GM19043 (cell line): ENCODE data around the gene HAPLN1.

Experiments
- ATAC-seq: cut with Tn5 transposase; IDR thresholded peaks from one replicate; pipeline ENCODE4 v1.9.1; 2021; ENCODE audit warnings: low read depth; ENCODE audit not compliant: unreplicated experiment

The HAPLN1 gene

DNA sequence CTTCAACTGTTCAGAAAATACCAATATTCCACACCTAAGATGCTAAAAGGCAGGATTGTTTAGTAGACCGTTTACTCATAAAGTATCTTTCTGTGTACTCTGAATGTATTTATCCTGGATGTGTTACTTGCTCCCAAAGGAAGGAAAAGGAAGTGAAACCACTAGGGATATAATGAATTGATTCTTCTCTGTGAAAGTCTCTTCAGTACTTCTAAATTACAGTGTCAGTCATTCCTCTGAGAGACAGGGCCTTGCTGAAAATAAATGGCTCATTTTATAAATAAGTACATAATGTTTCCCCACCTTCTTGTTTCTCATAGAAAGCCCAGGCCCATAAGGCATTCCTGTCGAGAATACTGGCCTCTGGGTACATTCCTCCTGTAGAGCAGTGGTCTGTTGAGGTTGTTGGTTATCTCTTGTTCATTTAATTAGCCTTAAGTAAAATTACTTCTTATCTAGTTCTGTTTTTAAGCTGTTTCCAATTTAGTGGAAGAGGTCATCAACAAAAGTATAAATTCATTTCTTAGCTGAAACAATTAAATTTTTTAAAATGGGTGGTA, 1.6 kb downstream of the HAPLN1 start:
- no peak for ATAC-seq

DNA sequence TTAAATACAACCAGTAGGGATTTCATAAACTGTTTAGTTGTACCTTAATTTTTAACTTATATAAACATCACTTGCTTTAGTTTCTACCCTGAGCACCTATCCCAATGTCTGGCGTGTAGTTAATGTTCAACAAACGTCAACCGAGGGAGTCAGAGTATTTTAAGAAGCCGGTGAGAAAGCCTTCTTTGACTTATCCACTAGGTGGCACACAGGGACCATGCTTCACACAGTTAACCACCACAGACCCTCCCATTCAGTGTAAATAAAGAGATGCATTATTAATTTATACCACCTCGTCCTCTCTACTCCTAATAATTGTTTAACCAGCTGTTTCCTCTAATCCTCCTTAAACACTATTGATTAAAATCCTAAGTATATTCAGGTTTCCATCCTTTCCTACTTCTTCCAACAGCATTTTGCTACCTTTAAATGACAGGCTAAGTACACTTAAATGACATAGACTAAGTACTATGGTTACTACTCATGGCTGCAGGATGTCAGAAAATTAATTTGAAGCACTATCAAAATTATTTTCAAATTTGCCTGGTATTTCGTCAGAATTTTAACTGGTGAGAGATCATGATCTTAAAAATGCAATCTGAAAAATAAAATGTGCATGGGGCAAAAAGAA, 2.3 kb downstream of the HAPLN1 start:
- no peak for ATAC-seq

DNA sequence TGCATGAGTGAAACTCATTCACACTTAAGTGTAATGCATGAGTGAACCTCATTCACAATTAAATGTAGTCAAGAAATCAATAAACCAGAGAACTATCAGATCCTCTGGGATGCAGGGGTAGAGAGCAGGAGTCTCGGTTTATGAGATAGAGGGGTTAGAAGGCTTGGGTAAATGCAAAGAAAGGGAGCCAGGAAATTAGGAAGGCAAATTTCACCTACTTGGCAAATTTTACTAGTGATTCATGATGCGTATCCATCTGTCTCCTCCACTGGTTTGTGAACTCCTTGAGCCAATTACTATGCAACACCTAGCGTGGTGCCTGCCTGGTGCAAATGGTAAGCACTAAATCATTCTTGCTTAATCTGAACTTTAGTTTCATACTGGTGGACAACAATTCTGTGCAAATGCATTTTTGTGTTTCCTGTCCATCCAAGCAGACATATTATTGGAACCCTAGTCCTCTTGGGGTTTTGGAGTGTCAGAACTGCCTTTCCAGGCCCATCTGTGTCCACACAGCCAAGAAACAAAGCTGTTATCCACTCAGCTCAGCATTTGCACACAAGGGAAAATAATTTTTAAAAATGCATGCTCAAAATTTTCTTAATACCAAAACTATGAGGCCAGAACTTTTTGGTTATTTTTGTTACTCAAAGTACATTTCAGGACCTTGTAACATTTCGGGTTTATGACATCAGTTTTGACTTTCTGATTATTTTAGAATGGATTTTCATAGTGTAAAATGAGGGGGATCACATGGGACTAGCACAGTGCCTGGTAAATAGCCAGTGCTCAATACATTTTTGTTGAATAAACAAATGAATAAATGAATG, 5.2 kb downstream of the HAPLN1 start:
- no peak for ATAC-seq

DNA sequence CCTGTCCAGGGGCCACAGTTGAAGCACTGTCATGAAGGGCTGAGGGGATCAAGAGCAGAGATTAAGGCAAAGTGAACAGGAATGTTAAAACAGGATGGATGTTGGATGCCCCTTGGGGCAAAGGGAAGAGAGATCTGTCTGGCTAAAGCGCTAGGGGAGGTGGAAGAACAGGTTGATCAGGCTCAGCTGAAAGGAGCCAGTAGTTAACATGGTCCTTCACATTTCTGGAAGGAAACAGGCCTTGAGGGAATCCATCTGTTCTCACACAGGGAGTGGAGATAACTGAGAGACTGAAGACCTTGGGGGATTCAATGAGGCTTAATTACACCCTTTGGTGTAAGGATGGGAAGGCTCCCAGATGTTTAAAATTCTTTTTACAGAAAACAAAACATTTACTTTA, 5.8 kb downstream of the HAPLN1 start:
- ATAC-seq = no peak

DNA sequence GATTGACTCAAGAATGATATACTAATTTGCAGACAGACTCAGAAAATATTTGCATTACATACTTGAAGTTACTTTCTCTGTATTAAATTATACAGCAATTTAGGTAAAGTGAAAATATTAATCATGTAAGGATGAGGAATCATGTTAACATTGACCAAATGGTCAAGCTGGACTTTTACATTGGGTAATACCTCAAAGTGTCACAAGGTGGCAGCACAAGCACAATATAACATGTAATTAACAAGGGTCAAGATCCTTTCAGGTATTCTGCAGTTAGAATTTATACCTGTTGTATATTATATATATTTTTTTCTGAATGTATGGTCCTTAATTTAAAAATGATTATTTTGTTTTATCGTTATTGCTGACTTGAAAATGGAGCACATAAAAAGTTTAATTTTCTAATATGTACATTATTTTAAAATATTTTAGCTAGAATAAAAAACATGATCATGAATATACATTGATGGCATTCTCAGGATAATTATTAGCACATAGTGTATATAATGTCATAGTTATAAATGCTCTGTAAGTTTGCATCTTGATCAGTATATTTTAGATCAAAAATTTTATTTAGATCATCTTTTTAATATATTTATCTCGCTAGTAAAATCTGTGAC, 8.6 kb downstream of the HAPLN1 start:
- ATAC-seq = peak; percentile 67

DNA sequence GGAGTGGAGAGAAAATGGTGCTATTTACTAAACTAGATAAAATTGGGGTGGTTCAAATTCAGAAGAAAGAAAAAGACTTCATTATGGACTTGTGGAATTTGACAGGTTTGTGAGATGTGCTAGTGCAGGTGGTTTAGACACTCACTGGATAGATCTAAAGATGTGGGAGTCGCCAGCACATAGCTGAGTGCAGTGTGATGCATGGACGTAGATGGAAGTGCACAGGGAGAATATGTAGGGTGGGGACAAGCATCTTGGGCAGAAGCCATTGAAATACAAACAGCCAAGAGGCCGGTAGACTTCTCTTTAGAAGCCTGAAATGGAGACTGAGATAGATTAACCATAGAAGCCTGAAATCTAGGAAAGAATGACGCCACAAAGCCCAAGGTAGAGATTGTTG, 10.7 kb downstream of the HAPLN1 start:
- ATAC-seq = no peak

DNA sequence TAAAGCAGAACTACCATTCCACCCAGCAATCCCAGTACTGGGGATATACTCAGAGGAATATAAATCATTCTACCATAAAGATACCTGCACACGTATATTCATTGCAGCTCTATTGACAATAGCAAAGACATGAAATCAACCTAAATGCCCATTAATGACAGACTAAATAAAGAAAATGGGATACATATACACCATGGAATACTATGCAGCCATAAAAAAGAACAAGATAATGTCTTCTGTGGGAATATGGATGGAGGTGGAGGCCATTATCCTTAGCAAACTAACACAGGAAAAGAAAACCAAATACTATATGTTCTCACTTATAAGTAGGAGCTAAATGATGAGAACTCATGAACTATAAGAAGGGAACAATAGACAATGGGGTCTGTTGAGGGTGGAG, 12.5 kb downstream of the HAPLN1 start:
- no peak for ATAC-seq

DNA sequence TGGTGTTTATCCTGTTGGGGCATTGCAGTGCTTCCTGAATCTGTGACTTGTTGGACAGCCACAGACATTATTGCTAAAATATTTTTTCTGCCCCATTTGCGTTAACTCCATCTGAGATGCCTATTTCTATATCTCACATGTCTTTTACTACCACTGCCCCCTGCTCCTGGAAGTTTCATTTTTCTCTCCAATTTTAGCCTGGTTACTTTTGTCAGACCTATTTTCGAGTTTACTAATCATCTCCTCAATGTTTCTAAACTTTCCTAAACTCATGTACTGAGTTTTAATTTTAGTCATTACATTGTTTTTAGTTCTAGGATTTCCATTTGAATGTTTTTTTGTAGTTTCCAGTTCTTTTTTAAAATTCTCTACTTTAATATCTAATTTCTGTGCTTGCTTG, 17.6 kb downstream of the HAPLN1 start:
- no peak for ATAC-seq

DNA sequence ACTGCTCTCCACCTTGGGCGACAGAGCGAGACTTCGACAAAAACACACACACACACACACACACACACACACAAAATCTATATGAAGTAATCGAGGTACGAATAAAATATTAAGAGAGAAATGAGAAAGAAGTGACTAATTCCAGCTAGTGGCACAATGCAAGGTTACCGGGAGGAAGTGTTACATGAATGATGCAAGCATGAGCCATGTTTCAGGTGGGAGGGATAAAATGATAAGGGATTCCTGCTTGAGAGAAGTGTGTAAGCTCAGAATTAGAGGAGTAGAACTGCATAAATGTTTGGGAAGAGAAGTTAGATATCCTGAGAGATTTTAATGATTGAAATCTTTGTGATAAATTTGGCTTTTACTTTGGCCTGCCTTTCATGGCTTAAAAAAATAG, 18.8 kb downstream of the HAPLN1 start:
- no peak for ATAC-seq

DNA sequence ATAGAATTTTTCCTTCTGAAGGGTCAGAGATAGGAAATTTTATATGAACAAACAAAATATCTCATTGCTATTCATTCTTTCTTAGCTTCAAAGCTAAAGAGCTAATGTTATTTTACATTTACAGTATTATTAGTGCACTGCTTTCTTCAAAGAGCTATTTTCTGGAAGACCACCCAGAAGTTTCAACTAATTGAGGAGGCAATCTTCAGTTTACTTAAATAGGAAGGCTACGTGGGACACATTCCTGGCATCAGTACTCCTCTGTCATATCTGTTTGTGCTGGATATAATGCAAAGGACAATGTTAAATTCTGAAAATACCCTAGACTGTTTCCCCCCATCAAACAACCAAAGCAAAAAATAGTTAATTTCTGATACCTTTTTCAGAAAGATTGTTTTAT, 30.8 kb downstream of the HAPLN1 start:
- no peak for ATAC-seq

DNA sequence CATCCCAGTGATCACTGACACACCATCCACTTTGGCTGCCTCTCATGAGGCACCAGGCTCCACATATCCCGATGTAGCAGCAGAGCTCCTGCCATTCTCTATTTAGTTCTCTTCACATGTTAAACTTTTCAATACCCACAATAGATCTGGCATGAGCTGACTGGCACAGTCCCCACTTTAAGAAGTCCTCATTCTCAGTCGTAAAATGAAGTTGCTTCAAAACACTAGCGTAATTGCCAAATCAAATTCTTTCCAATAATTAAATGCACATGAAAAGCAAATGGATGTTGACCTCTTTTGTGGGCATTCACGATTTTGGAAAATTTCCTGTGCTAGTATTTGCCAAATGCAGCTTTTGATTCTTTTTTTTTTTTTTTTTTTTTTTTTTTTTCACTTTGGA, 32.4 kb downstream of the HAPLN1 start:
- no peak for ATAC-seq

DNA sequence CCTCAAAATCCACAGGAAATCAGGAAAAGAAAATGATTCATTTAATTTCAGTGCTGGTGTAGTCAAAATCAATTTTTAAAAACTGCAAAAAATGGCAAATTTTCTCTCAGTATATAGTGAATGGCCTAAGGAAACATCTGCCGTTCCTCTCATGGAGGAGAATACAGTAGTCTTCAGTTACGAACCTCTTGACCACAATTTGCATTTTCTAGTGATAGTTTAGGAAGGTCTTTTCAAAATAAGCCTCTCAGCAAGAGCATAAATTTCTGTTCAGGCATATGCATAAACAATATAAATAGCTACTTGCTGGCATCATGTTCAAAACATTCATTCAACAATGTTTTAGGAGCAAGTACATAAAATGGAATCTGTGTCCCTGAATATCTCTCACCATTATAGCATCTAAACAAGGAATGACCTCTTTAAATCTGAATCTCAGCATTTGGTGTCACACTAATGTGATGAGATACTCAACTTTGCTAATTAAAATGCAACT, 33.5 kb downstream of the HAPLN1 start:
- no peak for ATAC-seq

DNA sequence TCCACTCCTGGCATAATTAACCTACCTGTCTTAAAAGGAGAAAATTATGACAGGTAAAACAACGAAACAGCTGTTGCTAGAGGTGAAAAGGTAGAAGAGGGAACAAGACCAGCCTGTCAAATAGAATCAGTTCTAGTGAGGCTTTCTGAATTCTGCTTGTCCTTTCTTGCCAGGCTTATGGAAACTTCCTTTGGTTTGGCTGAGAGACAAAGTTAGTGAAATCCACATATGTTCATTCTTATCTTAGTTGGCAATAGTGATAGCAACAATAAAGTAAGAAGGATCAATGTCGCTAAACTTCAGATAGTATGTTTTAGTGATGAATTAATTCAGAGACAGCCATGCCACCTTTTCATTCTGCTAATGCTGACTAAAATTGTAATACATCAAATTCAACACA, 34.4 kb downstream of the HAPLN1 start:
- no peak for ATAC-seq

DNA sequence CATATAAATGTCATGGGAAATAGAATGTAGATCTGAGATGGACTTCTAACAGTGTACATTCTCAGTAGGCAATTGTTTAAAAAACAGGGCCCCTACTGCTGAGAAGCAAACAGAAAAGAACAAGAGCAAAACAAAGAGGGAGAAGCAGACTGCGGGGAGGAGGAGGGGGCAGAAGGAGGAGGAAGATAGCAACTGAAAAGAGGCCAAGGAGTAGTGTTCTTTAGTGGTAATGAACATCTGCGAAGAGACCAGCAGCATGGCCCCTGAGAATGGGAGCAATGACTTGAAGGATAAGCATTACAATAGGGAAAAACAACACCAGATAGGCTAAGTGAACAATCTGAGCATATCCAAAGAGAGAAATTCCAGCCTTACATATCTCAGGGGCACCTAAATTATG, 36.8 kb downstream of the HAPLN1 start:
- no peak for ATAC-seq

DNA sequence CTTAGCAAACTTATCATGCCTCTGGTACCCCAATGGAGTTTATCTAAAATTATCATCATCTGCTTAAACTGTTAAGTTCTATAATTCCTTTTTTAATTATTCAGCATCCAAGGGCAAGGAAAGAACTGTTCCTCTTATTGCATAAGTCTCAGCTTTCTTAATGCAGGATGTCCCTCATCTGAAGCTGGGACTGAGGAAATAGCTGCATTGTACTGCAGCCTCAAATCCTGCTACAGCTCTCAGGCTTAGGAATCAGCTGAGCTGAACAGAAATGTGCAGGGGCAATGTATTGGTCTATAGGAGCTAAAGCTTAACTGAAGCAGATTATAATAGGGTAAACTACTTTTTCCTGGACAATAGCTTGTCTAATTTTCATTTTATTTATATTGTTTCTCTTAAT, 48.0 kb downstream of the HAPLN1 start:
- ATAC-seq = no peak

DNA sequence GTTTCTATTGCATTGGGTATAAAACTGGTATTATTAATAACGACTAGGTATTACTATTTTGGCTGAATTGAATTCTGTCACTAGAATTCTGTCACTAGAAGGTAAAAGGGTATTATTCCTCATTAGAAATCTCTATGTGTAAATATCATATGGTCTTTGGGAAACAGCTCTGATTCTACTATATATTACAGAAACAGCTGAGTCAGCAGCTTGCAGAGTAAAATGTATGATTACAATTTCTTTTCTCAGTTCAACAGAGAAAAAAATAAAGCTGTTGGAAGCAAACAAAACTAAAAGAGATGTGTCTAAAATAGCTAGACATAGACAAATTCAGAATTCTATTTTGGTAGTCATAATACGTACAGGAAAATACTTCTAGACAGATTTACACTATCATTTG, 48.5 kb downstream of the HAPLN1 start:
- ATAC-seq = no peak

DNA sequence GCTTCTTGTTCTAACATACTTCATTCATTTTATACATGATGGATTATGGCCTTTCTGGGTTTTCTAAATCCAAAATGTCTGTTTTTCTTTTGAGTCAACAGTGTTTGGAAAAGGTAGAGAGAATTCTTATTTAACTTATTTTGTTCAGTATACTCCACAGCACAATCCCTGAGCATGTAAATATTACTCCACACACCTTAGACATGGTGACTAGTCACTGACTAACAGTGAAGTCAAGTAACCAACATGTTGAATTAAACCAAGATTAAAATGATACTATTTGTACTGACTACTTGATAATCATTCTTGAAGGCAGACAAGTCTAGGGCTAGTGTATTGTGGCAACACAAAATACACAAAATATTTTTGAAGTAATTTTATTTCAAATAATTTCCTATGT, 55.0 kb downstream of the HAPLN1 start:
- no peak for ATAC-seq

DNA sequence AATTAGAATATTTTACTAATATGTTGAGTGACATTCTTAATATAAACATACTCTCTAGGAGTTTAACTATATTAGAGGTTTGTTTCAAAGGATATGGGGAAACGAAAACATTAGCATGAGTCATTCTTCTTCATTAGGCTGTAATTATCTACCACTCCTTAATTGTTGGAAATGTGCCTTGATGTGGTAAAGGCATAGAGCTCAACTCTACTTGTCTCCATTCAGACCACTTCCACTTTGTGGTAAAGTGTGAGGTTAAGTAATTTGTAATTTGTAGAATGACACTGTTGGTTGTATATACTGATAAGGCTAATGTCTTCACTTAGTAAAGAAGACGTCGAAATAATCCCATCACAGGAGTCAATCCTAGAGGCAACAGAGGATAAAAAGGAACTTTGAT, 58.1 kb downstream of the HAPLN1 start:
- no peak for ATAC-seq

DNA sequence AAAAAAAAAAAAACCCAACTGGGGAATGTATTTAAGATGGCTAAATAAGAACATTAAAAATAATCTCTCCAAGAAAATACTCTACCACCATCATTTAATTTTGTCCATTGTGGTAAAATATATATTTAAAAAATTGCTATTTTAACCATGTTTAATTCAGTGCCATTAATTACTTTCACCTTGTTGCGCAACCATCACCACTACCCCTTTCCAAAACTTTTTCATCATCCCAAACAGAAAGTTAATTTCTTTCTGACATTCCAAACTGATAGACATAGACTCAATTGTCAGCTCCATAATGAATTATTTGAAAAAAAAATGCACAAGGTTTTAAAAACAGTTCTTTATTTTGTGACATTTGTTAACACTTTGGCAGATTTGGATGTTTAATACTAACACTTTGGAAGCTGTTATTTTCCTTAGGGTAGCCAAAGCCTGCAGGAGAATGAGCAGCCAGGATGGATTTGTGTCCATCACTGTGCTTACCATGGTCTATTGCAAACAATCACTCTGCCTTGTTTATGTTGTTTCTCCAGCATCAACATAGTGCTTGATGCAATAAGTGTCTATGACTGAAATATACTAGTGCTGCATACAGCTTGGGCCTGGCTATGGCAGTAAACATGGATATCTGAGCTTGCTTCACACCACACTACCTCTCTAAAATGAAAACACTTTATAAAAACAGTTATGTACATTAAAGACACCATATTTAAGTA, 62.7 kb downstream of the HAPLN1 start:
- no peak for ATAC-seq

DNA sequence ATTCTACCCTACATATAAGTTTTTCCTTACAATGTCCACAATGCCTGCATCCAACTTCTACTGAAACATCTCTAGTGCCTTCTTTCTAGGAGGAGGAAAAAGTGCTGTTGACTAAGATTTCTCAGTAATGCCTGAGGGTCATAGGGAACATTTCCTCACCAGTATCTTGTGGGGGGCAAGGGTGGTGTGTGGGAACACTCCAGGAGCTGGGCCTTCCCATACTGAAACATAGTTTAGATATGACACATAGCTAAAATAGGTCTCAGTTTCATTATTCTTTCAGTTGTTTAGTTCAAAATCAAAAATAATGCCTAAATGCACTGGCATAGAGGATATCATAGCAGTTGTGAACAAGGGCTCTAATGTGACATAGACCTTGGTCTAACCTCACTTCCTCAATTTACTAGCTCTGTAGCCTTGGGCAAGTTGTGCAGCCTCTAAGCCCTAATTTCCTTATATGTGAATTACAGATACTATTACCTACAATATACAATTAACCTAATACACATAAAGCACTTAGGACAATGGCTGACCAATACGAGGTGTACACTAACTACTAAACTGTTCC, 66.1 kb downstream of the HAPLN1 start:
- ATAC-seq = no peak
